OCI-LY7 (cell line): ENCODE results near the gene ADCY5. TPM values are rescaled to one million over a fixed set of nuclear protein-coding genes. Genes with fewer than 3 reads are reported as not detected.

ENCODE experiments used
- BruUV-seq: library from RNA; stranded (reverse); fragments of 400-500 nt; replicated peaks from 2 replicates; lab custom pipeline; 2021; lab: Mats Ljungman, UMichigan
- CTCF ChIA-PET: fragments of 300-600 bp; sonication (Branson Sonifier 250); formaldehyde crosslinking; loops from one replicate; lab custom pipeline; 2022; ENCODE audit warnings: antibody characterized with exemption; ENCODE audit not compliant: unreplicated experiment; lab: Charles Lee
- POLR2A ChIA-PET: fragments of 300-600 bp; sonication (Branson Sonifier 250); formaldehyde crosslinking; loops from one replicate; lab custom pipeline; 2022; ENCODE audit warnings: antibody characterized with exemption; lab: Charles Lee
- DNase-seq: peaks from one replicate; pipeline ENCODE4 v3.0.0-alpha.2; 2015; ENCODE audit warnings: low spot score
- H2AFZ ChIP-seq: fragments of 200-600 bp; sonication (generic), shearing (Covaris generic); 2 replicates; pipeline ENCODE4 v1.6.1; 2014; ENCODE audit warnings: mild to moderate bottlenecking, antibody characterized with exemption, low read length, moderate library complexity
- H3K27ac ChIP-seq: fragments of 200-600 bp; sonication (generic); 2 replicates; pipeline ENCODE4 v1.5.1; 2014; ENCODE audit warnings: mixed run types, low read depth, mild to moderate bottlenecking, moderate library complexity, low read length, inconsistent platforms; ENCODE audit not compliant: poor library complexity, severe bottlenecking
- H3K36me3 ChIP-seq: fragments of 200-600 bp; sonication (generic); 2 replicates; pipeline ENCODE4 v1.6.1; 2014; ENCODE audit warnings: mild to moderate bottlenecking, antibody characterized with exemption, low read length, moderate library complexity, mixed read lengths; ENCODE audit not compliant: insufficient read depth
- H3K4me1 ChIP-seq: fragments of 200-600 bp; sonication (generic); 2 replicates; pipeline ENCODE4 v1.5.1; 2014; ENCODE audit warnings: mild to moderate bottlenecking, low read length; ENCODE audit not compliant: insufficient read depth, poor library complexity, severe bottlenecking
- H3K4me2 ChIP-seq: fragments of 200-600 bp; sonication (generic); 2 replicates; pipeline ENCODE4 v1.6.1; 2014; ENCODE audit warnings: mild to moderate bottlenecking, low read length
- H3K4me3 ChIP-seq: fragments of 200-600 bp; sonication (generic); 2 replicates; pipeline ENCODE4 v1.5.1; 2014; ENCODE audit warnings: mild to moderate bottlenecking, low read depth, low read length; ENCODE audit not compliant: poor library complexity, severe bottlenecking
- H3K79me2 ChIP-seq: fragments of 200-600 bp; sonication (generic); 2 replicates; pipeline ENCODE4 v1.6.1; 2016; ENCODE audit warnings: low read depth, mild to moderate bottlenecking, low read length, moderate library complexity, mixed read lengths; ENCODE audit not compliant: insufficient read depth
- H3K9me2 ChIP-seq: fragments of 200-600 bp; sonication (generic); 2 replicates; pipeline ENCODE4 v1.6.1; 2016; ENCODE audit warnings: mild to moderate bottlenecking, low read length, mixed read lengths; ENCODE audit not compliant: insufficient read depth
- H3K9me3 ChIP-seq: fragments of 200-600 bp; sonication (generic); 2 replicates; pipeline ENCODE4 v1.6.1; 2014; ENCODE audit warnings: mild to moderate bottlenecking, mixed run types, low read length, mixed read lengths
- H4K20me1 ChIP-seq: fragments of 200-600 bp; sonication (generic); 2 replicates; pipeline ENCODE4 v1.6.1; 2014; ENCODE audit warnings: mild to moderate bottlenecking, antibody characterized with exemption, low read length, moderate library complexity, mixed read lengths; ENCODE audit not compliant: insufficient read depth
- CTCF ChIP-seq: fragments of 200-600 bp; sonication (generic); conservative IDR thresholded peaks from 2 replicates; pipeline ENCODE4 v1.5.1; 2014; ENCODE audit warnings: mild to moderate bottlenecking, antibody characterized with exemption, low read length, moderate library complexity, mixed read lengths
- EZH2phosphoT487 ChIP-seq: fragments of 200-600 bp; sonication (generic); IDR thresholded peaks from 2 replicates; pipeline ENCODE4 v1.6.1; 2018; ENCODE audit warnings: low read depth, borderline replicate concordance, mild to moderate bottlenecking, mixed run types, antibody characterized with exemption, low read length, moderate library complexity, mixed read lengths
- intact Hi-C: fragments of 100-400 bp; cut with micrococcal nuclease; formaldehyde crosslinking; loops from one replicate; pipeline ENCODE4 v1.10.0; 2022; ENCODE audit not compliant: unreplicated experiment
- total RNA-seq, 2 experiments: library from RNA; depleted of rRNA in 1 of 2; stranded (reverse); fragments of >200 nt in 1 of 2; shearing (Covaris generic) in 1 of 2; gene quantifications; 2 replicates each; pipeline ENCODE4 v1.2.3, GENCODE V29; 2014 to 2022

The ADCY5 gene
- total RNA-seq, 2 experiments from 2014 or later = 0.03 to 0.63 TPM

GRCh38 chr3:123424321-123424998 lies 24.4 kb downstream of the ADCY5 start:
- H3K27ac ChIP-seq = no peak overlapping the region
- ChIA-PET POLR2A (interaction anchor here (0.5 to 0.6 kb wide), 2 partner anchors 97 to 778 kb away, joined by 3 to 7 read pairs; no protein-coding TSS in a partner anchor), CTCF (no interaction called here)
- intact Hi-C loops = no loop called here
- no peak for TF ChIP-seq CTCF
- TF ChIP-seq EZH2phosphoT487 = no peak
- BruUV-seq = no TSS peak
- no peaks in the 10 kb centered on the region for H3K36me3 ChIP-seq
- H2AFZ ChIP-seq = no peak overlapping the region
- no peak overlapping the region for H3K4me3 ChIP-seq
- no peaks in the 10 kb centered on the region for H3K9me3 ChIP-seq
- no peak for DNase-seq
- no peaks in the 10 kb centered on the region for H3K79me2 ChIP-seq
- H3K4me1 ChIP-seq = peaks cover 4% of the 10 kb centered on the region
- H4K20me1 ChIP-seq = no peaks in the 10 kb centered on the region
- H3K9me2 ChIP-seq = no peaks in the 10 kb centered on the region
- H3K4me2 ChIP-seq = no peak overlapping the region

GRCh38 chr3:123423806-123424205 lies 25.1 kb downstream of the ADCY5 start:
- ChIA-PET CTCF (no interaction called here), POLR2A (interaction anchor here (0.5 kb wide), 1 partner anchor 777 kb away, joined by 3 read pairs; no protein-coding TSS in a partner anchor)
- no peaks in the 10 kb centered on the region for H3K9me3 ChIP-seq
- H4K20me1 ChIP-seq = no peaks in the 10 kb centered on the region
- no peak overlapping the region for H3K27ac ChIP-seq
- no peak overlapping the region for H3K4me2 ChIP-seq
- DNase-seq = no peak
- intact Hi-C loops = no loop called here
- H2AFZ ChIP-seq = no peak overlapping the region
- H3K36me3 ChIP-seq = no peaks in the 10 kb centered on the region
- no peak overlapping the region for H3K4me3 ChIP-seq
- TF ChIP-seq EZH2phosphoT487 = no peak
- TF ChIP-seq CTCF = no peak
- H3K4me1 ChIP-seq = peaks cover 4% of the 10 kb centered on the region
- H3K79me2 ChIP-seq = no peaks in the 10 kb centered on the region
- no TSS peak for BruUV-seq
- no peaks in the 10 kb centered on the region for H3K9me2 ChIP-seq

GRCh38 chr3:123423031-123423430 lies 25.9 kb downstream of the ADCY5 start:
- no peak overlapping the region for H3K4me2 ChIP-seq
- no peaks in the 10 kb centered on the region for H3K9me3 ChIP-seq
- no TSS peak for BruUV-seq
- no peaks in the 10 kb centered on the region for H4K20me1 ChIP-seq
- no peak for DNase-seq
- POLR2A ChIA-PET = no interaction called here
- no peaks in the 10 kb centered on the region for H3K79me2 ChIP-seq
- H3K36me3 ChIP-seq = no peaks in the 10 kb centered on the region
- intact Hi-C loops = no loop called here
- H3K4me3 ChIP-seq = no peak overlapping the region
- CTCF ChIA-PET = no interaction called here
- H3K9me2 ChIP-seq = no peaks in the 10 kb centered on the region
- H3K4me1 ChIP-seq = peaks cover 4% of the 10 kb centered on the region
- H2AFZ ChIP-seq = no peak overlapping the region
- H3K27ac ChIP-seq = no peak overlapping the region
- TF ChIP-seq EZH2phosphoT487 = no peak
- no peak for TF ChIP-seq CTCF
